Pons (tissue), 1 donor: Measurements from ENCODE around the gene BDKRB1.
A peak's percentile ranks its signal among the peaks of the same experiment; 100 is the strongest.
"Not testable (repeated sequence)": the region's sequence is repeated elsewhere in the genome, so short reads cannot be mapped to it uniquely, and the experiment has no call there.

Source experiments
- DNase-seq: peaks from one replicate; pipeline ENCODE4 v3.0.0-alpha.2; 2016; ENCODE audit warnings: low spot score

Gene BDKRB1

GRCh38 chr14:96235426-96235825 is 20.6 kb upstream of the BDKRB1 start:
- DNase-seq, result no peak

GRCh38 chr14:96237641-96238040 is 18.4 kb upstream of the BDKRB1 start:
- DNase-seq, result no peak

GRCh38 chr14:96238676-96239265 is 17.2 kb upstream of the BDKRB1 start:
- no peak for DNase-seq

GRCh38 chr14:96239711-96240141 is 16.3 kb upstream of the BDKRB1 start:
- DNase-seq, result no peak

- no peak for DNase-seq
These were observed 15.4 kb upstream of the BDKRB1 start for GRCh38 chr14:96240641-96241040.

- DNase-seq, result no peak
These were observed 13.9 kb upstream of the BDKRB1 start for GRCh38 chr14:96242126-96242525.

- peak; percentile 45 for DNase-seq
These were observed 12.2 kb upstream of the BDKRB1 start for GRCh38 chr14:96243785-96244184.

- DNase-seq, result not testable (repeated sequence)
These were observed 10.9 kb upstream of the BDKRB1 start for GRCh38 chr14:96245074-96245473.

GRCh38 chr14:96245710-96246538 is 10.1 kb upstream of the BDKRB1 start:
- DNase-seq, result no peak

- no peak for DNase-seq
These were observed 9.5 kb upstream of the BDKRB1 start for GRCh38 chr14:96246539-96246847.

GRCh38 chr14:96247031-96247430 is 9.0 kb upstream of the BDKRB1 start:
- DNase-seq, result no peak

GRCh38 chr14:96249029-96249428 is 7.0 kb upstream of the BDKRB1 start:
- no peak for DNase-seq

- no peak for DNase-seq
These were observed 5.5 kb upstream of the BDKRB1 start for GRCh38 chr14:96250485-96250884.

- DNase-seq, result no peak
These were observed 4.3 kb upstream of the BDKRB1 start for GRCh38 chr14:96251656-96252155.

- no peak for DNase-seq
These were observed 3.5 kb upstream of the BDKRB1 start for GRCh38 chr14:96252323-96252998.

GRCh38 chr14:96252999-96253539 is 2.9 kb upstream of the BDKRB1 start:
- no peak for DNase-seq

GRCh38 chr14:96254687-96255086 is 1.3 kb upstream of the BDKRB1 start:
- no peak for DNase-seq

- no peak for DNase-seq
These were observed 397 bp downstream of the BDKRB1 start for GRCh38 chr14:96256407-96256806.

- no peak for DNase-seq
These were observed 1.0 kb downstream of the BDKRB1 start for GRCh38 chr14:96257056-96257455.

GRCh38 chr14:96257900-96258299 is 1.9 kb downstream of the BDKRB1 start:
- DNase-seq, result no peak

- DNase-seq, result no peak
These were observed 4.4 kb downstream of the BDKRB1 start for GRCh38 chr14:96260341-96260821.

- DNase-seq, result no peak
These were observed 5.0 kb downstream of the BDKRB1 start for GRCh38 chr14:96261053-96261452.
